K562 (cell line): ENCODE results near the gene FPGS. TPM values are rescaled to one million over a fixed set of nuclear protein-coding genes. Genes with fewer than 3 reads are reported as not detected.
A peak's percentile ranks its signal among the peaks of the same experiment; 100 is the strongest.

Experiments
- BCOR ChIP-seq: fragments of 450-650 bp; IDR thresholded peaks from 2 replicates; pipeline ENCODE4 v1.6.1; 2016
- BRCA1 ChIP-seq, 2 experiments: fragments of 450-650 bp in 1 of 2; sonication (generic) in 1 of 2; formaldehyde crosslinking in 1 of 2; IDR thresholded peaks; 2 replicates each; pipeline versions ENCODE4 v1.5.0 to v1.6.1; 2017 to 2020; ENCODE audit warnings: mild to moderate bottlenecking in 1 of 2, missing genetic modification reagents in 1 of 2
- CSDE1 ChIP-seq, 2 experiments: fragments of 450-650 bp; IDR thresholded peaks; 2 replicates each; pipeline ENCODE4 v1.6.1; 2016; ENCODE audit warnings: mild to moderate bottlenecking in 1 of 2
- GABPA ChIP-seq: fragments of 200-800 bp; sonication (Bioruptor generic); conservative IDR thresholded peaks from 2 replicates; pipeline ENCODE4 v1.6.1; 2016; ENCODE audit warnings: low read depth, missing genetic modification characterization, missing compliant biosample characterization
- GTF2A2 ChIP-seq: IDR thresholded peaks from 2 replicates; pipeline ENCODE4 v1.6.1; 2016; ENCODE audit warnings: mild to moderate bottlenecking, missing genetic modification characterization, missing compliant biosample characterization
- GTF2B ChIP-seq: IDR thresholded peaks from 2 replicates; pipeline ENCODE4 v1.6.1; 2011; ENCODE audit not compliant: insufficient read length; ENCODE audit errors: extremely low read depth
- HNRNPK ChIP-seq: fragments of 200-400 bp; formaldehyde crosslinking; IDR thresholded peaks from one replicate; pipeline ENCODE4 v1.6.1; 2018; ENCODE audit warnings: mild to moderate bottlenecking, low read depth, low read length; ENCODE audit not compliant: poor library complexity, severe bottlenecking
- HOMEZ ChIP-seq: fragments of 250-450 bp; sonication (Bioruptor Pico); IDR thresholded peaks from 2 replicates; pipeline ENCODE4 v1.4.0; 2020; ENCODE audit warnings: mild to moderate bottlenecking, moderate library complexity
- ILK ChIP-seq: fragments of 450-650 bp; IDR thresholded peaks from 2 replicates; pipeline ENCODE4 v1.6.1; 2016; ENCODE audit warnings: missing genetic modification characterization, low read depth, mild to moderate bottlenecking, missing compliant biosample characterization, moderate library complexity, borderline replicate concordance
- MAFG ChIP-seq: fragments of 450-650 bp; conservative IDR thresholded peaks from 2 replicates; pipeline ENCODE4 v1.6.1; 2016; ENCODE audit warnings: missing genetic modification characterization, missing compliant biosample characterization
- MEF2A ChIP-seq: IDR thresholded peaks from 2 replicates; pipeline ENCODE4 v1.6.1; 2011; ENCODE audit warnings: low read depth, mild to moderate bottlenecking, low read length, moderate library complexity; ENCODE audit not compliant: control insufficient read depth
- PHB ChIP-seq: fragments of 250-450 bp; sonication (Bioruptor Pico); IDR thresholded peaks from 2 replicates; pipeline ENCODE4 v1.5.0; 2021
- PPARD ChIP-seq: fragments of 250-450 bp; sonication (Bioruptor Pico); IDR thresholded peaks from 2 replicates; pipeline ENCODE4 v1.8.0; 2022; ENCODE audit warnings: inconsistent platforms, mild to moderate bottlenecking, moderate library complexity
- RFX7 ChIP-seq: fragments of 250-450 bp; sonication (Bioruptor Pico); IDR thresholded peaks from 2 replicates; pipeline ENCODE4 v1.5.1; 2021; ENCODE audit warnings: mild to moderate bottlenecking
- RNF2 ChIP-seq: sonication (generic); IDR thresholded peaks from 2 replicates; pipeline ENCODE4 v1.6.1; 2016
- SETDB1 ChIP-seq: IDR thresholded peaks from one replicate; pipeline ENCODE4 v1.6.1; 2012; ENCODE audit warnings: low read length, control low read depth, inconsistent platforms
- SPI1 ChIP-seq: IDR thresholded peaks from 2 replicates; pipeline ENCODE4 v1.6.1; 2011; ENCODE audit warnings: low read depth, low read length, control low read depth, borderline replicate concordance
- SREBF1 ChIP-seq: fragments of 150-350 bp; IDR thresholded peaks from 2 replicates; pipeline ENCODE4 v1.6.1; 2014; ENCODE audit warnings: antibody characterized with exemption, low read depth, low read length, borderline replicate concordance
- ZFP1 ChIP-seq: fragments of 450-650 bp; formaldehyde crosslinking; IDR thresholded peaks from 2 replicates; pipeline ENCODE4 v1.4.0; 2020; ENCODE audit warnings: mild to moderate bottlenecking, mixed read lengths
- ZFX ChIP-seq: sonication (generic); formaldehyde crosslinking; IDR thresholded peaks from 2 replicates; pipeline ENCODE4 v1.8.0; 2022; ENCODE audit warnings: mild to moderate bottlenecking, missing genetic modification reagents, moderate library complexity
- ZNF316 ChIP-seq: fragments of 450-650 bp; IDR thresholded peaks from 2 replicates; pipeline ENCODE4 v1.6.1; 2016
- ZNF518B ChIP-seq: fragments of 250-450 bp; sonication (Bioruptor Pico); IDR thresholded peaks from 2 replicates; pipeline ENCODE4 v1.5.0; 2021; ENCODE audit warnings: mild to moderate bottlenecking, moderate library complexity
- ZNF785 ChIP-seq: fragments of 250-450 bp; sonication (Bioruptor Pico); IDR thresholded peaks from 2 replicates; pipeline ENCODE4 v1.4.0; 2020; ENCODE audit warnings: mild to moderate bottlenecking
- ZNF830 ChIP-seq: fragments of 250-450 bp; sonication (Bioruptor Pico); IDR thresholded peaks from 2 replicates; pipeline ENCODE4 v1.5.0; 2021; ENCODE audit warnings: mild to moderate bottlenecking
- polyA plus RNA-seq, 8 experiments: library from polyadenylated mRNA; depleted of rRNA in 4 of 8; stranded (reverse) in 5 of 8; unstranded in 3 of 8; fragments of >200 nt; fragmentation: Nextera tagmentation in 2 of 8; fragmentation: Illumina TruSeq in 1 of 8; extraction: Ambion mirVana in 2 of 8; extraction: Trizol in 1 of 8; gene quantifications; 2 replicates each; pipeline versions ENCODE4 v1.2.1 to v1.2.3, GENCODE V29; 2011 to 2014; ENCODE audit warnings: inconsistent platforms in 1 of 8, missing spikeins in 1 of 8
- total RNA-seq, 7 experiments: library from RNA; depleted of rRNA in 6 of 7; stranded (reverse); fragments of >200 nt in 6 of 7; fragmentation: Illumina TruSeq in 2 of 7; extraction: Trizol in 2 of 7; gene quantifications; 2 replicates each; pipeline versions ENCODE4 v1.2.1 to v1.2.3, GENCODE V29; 2011 to 2021; ENCODE audit warnings: low replicate concordance in 1 of 7

FPGS gene
- total and polyA plus RNA-seq, 9 of the 15 experiments (the other 6 are each of a cell fraction or from before 2014, with no cell fraction given): 0.84 to 86.4 (median 59.2) TPM

GRCh38 chr9:127862075-127863011, 59.7 kb downstream of the FPGS start (continued):
- TF ChIP-seq GABPA (tag): peak; percentile 86
- peak; percentile 94 for TF ChIP-seq RNF2
- 0 out of 2 replicates have a peak, but pooled peaks have one; percentile 12 for TF ChIP-seq SREBF1
- no peak for TF ChIP-seq HNRNPK
- TF ChIP-seq CSDE1 (IDR thresholded peaks at IDR 0.05): no peak
- TF ChIP-seq GTF2B: no peak
- no peak for TF ChIP-seq BRCA1 (IDR thresholded peaks at IDR 0.05)
- no peak for TF ChIP-seq BRCA1 (CRISPR knock-in tag; IDR thresholded peaks at IDR 0.05)
- TF ChIP-seq PPARD (CRISPR knock-in tag): no peak
- TF ChIP-seq ZFX (CRISPR knock-in tag): peak; percentile 99
- TF ChIP-seq SETDB1: no peak
- no peak for TF ChIP-seq ZFP1 (CRISPR knock-in tag)
- no peak for TF ChIP-seq ZNF518B (CRISPR knock-in tag)
- TF ChIP-seq PHB (CRISPR knock-in tag): peak; percentile 20; the same call in 1 of the 2 replicates
- TF ChIP-seq ILK (tag): no peak
- 0 out of 2 replicates have a peak, but pooled peaks have one; percentile 12 for TF ChIP-seq HOMEZ
- peak; percentile 94 for TF ChIP-seq BCOR
- TF ChIP-seq RFX7 (CRISPR knock-in tag): no peak
- no peak for TF ChIP-seq MEF2A
- no peak for TF ChIP-seq GTF2A2 (tag)
- no peak for TF ChIP-seq ZNF316
- TF ChIP-seq SPI1: peak; percentile 88
- no peak for TF ChIP-seq MAFG (tag)
- no peak for TF ChIP-seq ZNF785 (CRISPR knock-in tag)
- TF ChIP-seq ZNF830 (CRISPR knock-in tag): no peak
